Activated naive CD4-positive, alpha-beta T cell treated with Interleukin-2 at 50 U/mL for 16 hours (primary cell): ENCODE measurements around the gene GOLPH3L.
"Not testable (repeated sequence)": the region's sequence is repeated elsewhere in the genome, so short reads cannot be mapped to it uniquely, and the experiment has no call there.

Source experiments
- DNase-seq: peaks from one replicate; pipeline ENCODE4 v3.0.0-alpha.2; 2020

Gene GOLPH3L

GRCh38 chr1:150613061-150613920 lies 83.7 kb downstream of the GOLPH3L start:
- DNase-seq = peak; percentile 58

- DNase-seq = no peak
Observed at GRCh38 chr1:150612014-150612345, 85.0 kb downstream of the GOLPH3L start.

- DNase-seq = no peak
Observed at GRCh38 chr1:150610576-150610975, 86.4 kb downstream of the GOLPH3L start.

GRCh38 chr1:150609732-150610131 lies 87.2 kb downstream of the GOLPH3L start:
- DNase-seq = no peak

- DNase-seq = no peak
Observed at GRCh38 chr1:150606463-150607142, 90.4 kb downstream of the GOLPH3L start.

GRCh38 chr1:150605451-150605731 lies 91.6 kb downstream of the GOLPH3L start:
- DNase-seq = not testable (repeated sequence)

- no peak for DNase-seq
Observed at GRCh38 chr1:150604226-150604588, 92.7 kb downstream of the GOLPH3L start.

- DNase-seq = no peak
Observed at GRCh38 chr1:150603711-150604110, 93.2 kb downstream of the GOLPH3L start.

- DNase-seq = not testable (repeated sequence)
Observed at GRCh38 chr1:150602372-150602771, 94.6 kb downstream of the GOLPH3L start.

GRCh38 chr1:150601540-150601939 lies 95.4 kb downstream of the GOLPH3L start:
- no peak for DNase-seq

GRCh38 chr1:150598346-150598745 lies 98.6 kb downstream of the GOLPH3L start:
- DNase-seq = not testable (repeated sequence)

- DNase-seq = no peak
Observed at GRCh38 chr1:150596976-150597375, 100.0 kb downstream of the GOLPH3L start.
